NCI-H748 treated with DMSO at 0.1 percent for 48 hours (cell line): ENCODE results near the gene PCDHB16.
"Not testable (repeated sequence)": the region's sequence is repeated elsewhere in the genome, so short reads cannot be mapped to it uniquely, and the experiment has no call there.

Experiments
- DNase-seq: peaks from one replicate; lab custom pipeline; 2025; lab: John Stamatoyannopoulos, UW

Gene PCDHB16

GRCh38 chr5:141182248-141182647 lies at the start of gene PCDHB16:
Gene PCDHB16 (plus strand): TSS chr5:141182387. CDS start chr5:141182560, 173 bp downstream.
- peak; percentile 24 for DNase-seq

GRCh38 chr5:141135030-141135717 lies 47.0 kb upstream of the PCDHB16 start, which contains the start of gene PCDHB5:
Gene PCDHB5 (plus strand): TSS chr5:141135206. CDS start chr5:141135435, 229 bp downstream.
- DNase-seq: peak; percentile 85

GRCh38 chr5:141135718-141136266 lies 46.4 kb upstream of the PCDHB16 start:
- DNase-seq: peak; percentile 38

GRCh38 chr5:141137346-141137745 lies 44.8 kb upstream of the PCDHB16 start:
- not testable (repeated sequence) for DNase-seq

GRCh38 chr5:141149812-141150211 lies 32.4 kb upstream of the PCDHB16 start, which contains the start of gene PCDHB6:
Gene PCDHB6 (plus strand): TSS chr5:141150057. CDS start chr5:141150258, 201 bp downstream.
- DNase-seq: peak; percentile 46

GRCh38 chr5:141150224-141150992 lies 31.8 kb upstream of the PCDHB16 start:
- DNase-seq: no peak

- no peak for DNase-seq
Measured at GRCh38 chr5:141150993-141151325, 31.2 kb upstream of the PCDHB16 start.

- DNase-seq: not testable (repeated sequence)
Measured at GRCh38 chr5:141151632-141152031, 30.6 kb upstream of the PCDHB16 start.

- DNase-seq: not testable (repeated sequence)
Measured at GRCh38 chr5:141152096-141152495, 30.1 kb upstream of the PCDHB16 start.

GRCh38 chr5:141155540-141156374 lies 26.4 kb upstream of the PCDHB16 start:
- peak; percentile 80 for DNase-seq

GRCh38 chr5:141157356-141157755 lies 24.8 kb upstream of the PCDHB16 start:
- DNase-seq: not testable (repeated sequence)

- not testable (repeated sequence) for DNase-seq
Measured at GRCh38 chr5:141157901-141158300, 24.3 kb upstream of the PCDHB16 start.

GRCh38 chr5:141172381-141173204 lies 9.6 kb upstream of the PCDHB16 start, which contains the start of gene PCDHB7:
Gene PCDHB7 (plus strand): TSS chr5:141172644. CDS start chr5:141172836, 192 bp downstream.
- peak; percentile 70 for DNase-seq

- not testable (repeated sequence) for DNase-seq
Measured at GRCh38 chr5:141174291-141175104, 7.7 kb upstream of the PCDHB16 start.

GRCh38 chr5:141175933-141176332 lies 6.3 kb upstream of the PCDHB16 start:
- no peak for DNase-seq

GRCh38 chr5:141177577-141178191 lies 4.5 kb upstream of the PCDHB16 start, which contains the start of gene PCDHB8:
Gene PCDHB8 (plus strand): TSS chr5:141177790. CDS start chr5:141178035, 245 bp downstream.
- DNase-seq: peak; percentile 65

- DNase-seq: not testable (repeated sequence)
Measured at GRCh38 chr5:141179371-141179770, 2.8 kb upstream of the PCDHB16 start.

- not testable (repeated sequence) for DNase-seq
Measured at GRCh38 chr5:141179876-141180275, 2.3 kb upstream of the PCDHB16 start.

- no peak for DNase-seq
Measured at GRCh38 chr5:141180313-141180712, 1.9 kb upstream of the PCDHB16 start.
